Measurements from ENCODE around the gene PHACTR4.
"Not testable (repeated sequence)": the region's sequence is repeated elsewhere in the genome, so short reads cannot be mapped to it uniquely, and the experiment has no call there.

Gene PHACTR4

GRCh38 chr1:28437924-28438699 is 68.6 kb downstream of the PHACTR4 start:
- no peak for DNase-seq

DNA sequence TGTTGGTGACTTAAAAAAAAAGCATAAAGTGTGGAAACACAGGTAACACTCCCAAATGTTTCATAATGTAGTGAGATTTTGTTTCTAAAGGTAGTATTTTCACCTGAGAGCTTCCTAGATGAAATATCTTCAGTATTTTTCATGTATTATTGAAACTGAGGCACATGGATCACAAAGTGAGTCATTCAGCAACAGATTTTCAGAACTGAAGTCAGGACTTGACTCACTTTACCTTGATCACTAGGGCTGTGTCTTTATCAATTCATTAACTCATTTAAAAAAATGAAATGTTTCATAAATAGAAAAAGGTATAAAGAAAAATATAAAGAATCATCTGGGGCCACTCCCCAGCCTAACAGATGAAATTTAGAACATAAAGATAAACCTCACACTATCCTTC is 69.8 kb downstream of the PHACTR4 start:
- DNase-seq: no peak

DNA sequence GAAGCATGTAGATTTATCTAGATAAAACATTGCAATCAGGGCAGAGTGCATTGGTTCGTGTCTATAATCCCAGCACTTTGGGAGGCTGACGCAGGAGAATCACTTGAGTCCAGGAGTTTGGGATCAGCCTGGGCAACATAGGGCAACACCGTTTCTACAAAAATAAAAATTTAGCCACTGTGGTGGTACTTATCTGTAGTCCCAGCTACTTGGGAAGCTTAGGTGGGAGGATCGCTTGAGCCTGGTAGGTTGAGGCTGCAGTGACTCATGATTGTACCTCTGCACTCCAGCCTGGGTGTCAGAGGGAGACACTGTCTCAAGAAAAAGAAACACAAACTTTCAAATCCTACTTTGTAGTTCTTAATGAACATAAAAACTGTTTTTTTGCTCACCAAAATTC is 72.1 kb downstream of the PHACTR4 start:
- no peak for DNase-seq

- no peak for DNase-seq
Observed at GRCh38 chr1:28443550-28443949, 74.0 kb downstream of the PHACTR4 start.

GRCh38 chr1:28447679-28448078 is 78.1 kb downstream of the PHACTR4 start:
- DNase-seq: no peak

DNA sequence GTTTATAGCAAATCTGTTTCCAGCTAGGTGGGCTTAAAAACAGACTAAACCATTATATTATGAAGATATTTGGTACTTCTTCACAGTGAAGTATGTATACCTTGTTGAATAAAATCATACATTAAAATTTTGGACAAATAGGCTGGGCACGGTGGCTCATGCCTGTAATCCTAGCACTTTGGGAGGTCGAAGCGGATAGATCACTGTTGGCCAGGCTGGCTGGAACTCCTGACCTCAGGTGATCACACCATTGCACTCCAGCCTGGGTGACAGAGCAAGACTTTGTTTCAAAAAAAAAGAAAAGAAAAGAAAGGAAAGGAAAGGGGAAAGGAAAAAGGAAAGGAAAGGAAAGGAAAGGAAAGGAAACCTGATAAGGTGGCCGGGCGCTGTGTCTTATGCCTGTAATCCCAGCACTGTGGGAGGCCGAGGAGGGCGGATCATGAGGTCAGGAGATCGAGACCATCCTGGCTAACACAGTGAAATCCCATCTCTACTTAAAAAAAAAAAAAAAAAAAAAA is 78.6 kb downstream of the PHACTR4 start:
- not testable (repeated sequence) for DNase-seq

DNA sequence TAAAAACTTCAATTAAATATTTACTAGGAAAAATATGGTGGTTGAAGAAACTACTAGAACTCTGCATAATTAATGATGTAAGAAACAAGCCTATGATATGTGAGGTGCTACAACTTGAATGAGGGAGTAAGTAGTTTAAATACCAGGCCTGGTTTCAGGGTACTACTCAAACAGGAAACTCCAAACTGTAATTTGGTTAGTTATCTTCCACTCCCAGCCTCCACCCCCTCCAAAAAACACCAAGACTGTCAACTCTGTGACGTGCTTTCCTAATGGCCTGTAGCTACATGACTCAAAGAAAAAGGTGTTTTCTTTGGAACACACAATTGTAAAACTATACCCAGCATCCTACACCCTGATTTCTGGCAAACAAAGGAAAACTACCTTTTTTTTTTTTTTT is 80.4 kb downstream of the PHACTR4 start:
- DNase-seq: peak in 1 of 6 experiments; percentile 5

- DNase-seq: no peak
Observed at GRCh38 chr1:28450561-28450960, 81.0 kb downstream of the PHACTR4 start.

GRCh38 chr1:28451011-28451410 is 81.5 kb downstream of the PHACTR4 start:
- no peak for DNase-seq

GRCh38 chr1:28456078-28456477 is 86.5 kb downstream of the PHACTR4 start:
- no peak for DNase-seq

DNA sequence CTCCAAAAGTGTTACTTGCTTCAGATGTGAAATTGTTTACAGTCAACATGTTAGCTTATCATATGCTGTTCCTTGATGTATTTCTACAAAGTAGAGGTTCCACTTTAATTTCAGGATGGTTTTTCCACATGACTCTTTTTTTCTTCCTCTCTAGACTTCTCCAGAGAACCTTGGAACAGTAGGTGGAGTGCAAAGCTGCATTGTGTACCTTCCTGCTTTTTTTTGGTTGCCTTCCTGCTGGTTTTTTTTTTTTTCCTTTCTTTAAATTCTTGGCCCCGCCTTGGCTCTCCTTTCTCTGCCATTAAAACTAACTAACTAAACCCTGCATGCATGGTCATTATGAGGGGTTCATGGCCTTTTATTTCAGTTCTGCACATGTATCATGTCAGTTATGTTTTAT is 88.1 kb downstream of the PHACTR4 start:
- DNase-seq: no peak

GRCh38 chr1:28458237-28459228 is 89.0 kb downstream of the PHACTR4 start:
- no peak for DNase-seq

GRCh38 chr1:28466226-28466778 is 96.8 kb downstream of the PHACTR4 start:
- no peak for DNase-seq

DNA sequence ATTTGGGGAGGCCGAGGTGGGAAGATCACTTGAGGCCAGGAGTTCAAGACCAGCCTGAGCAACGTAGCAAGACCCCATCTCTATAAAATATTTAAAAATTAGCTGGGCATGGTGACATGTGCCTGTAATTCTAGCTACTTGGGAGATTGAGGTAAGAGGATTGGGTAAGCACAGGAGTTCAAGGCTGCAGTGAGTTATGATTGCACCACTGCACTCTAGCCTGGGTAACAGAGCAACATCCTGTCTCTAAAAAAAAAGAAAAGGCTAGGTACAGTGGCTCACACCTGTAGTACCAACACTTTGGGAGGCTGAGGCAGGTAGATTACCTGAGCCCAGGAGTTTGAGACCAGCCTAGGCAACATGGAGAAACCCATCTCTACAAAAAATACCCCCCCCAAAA is 100.6 kb downstream of the PHACTR4 start:
- no peak for DNase-seq

DNA sequence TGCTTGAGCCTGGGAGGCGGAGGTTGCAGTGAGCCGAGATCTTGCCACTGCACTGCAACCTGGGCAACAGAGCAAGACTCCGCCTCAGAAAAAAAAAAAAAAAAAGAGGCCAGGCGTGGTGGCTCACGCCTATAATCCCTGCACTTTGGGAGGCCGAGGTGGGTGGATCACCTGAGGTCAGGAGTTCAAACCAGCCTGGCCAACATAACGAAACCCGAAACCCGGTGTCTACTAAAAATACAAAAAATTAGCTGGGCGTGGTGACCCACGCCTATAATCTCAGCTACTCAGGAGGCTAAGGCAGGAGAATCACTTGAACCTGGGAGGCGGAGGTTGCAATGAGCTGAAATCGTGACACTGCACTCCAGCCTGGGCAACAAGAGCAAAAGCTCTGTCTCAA is 110.0 kb downstream of the PHACTR4 start:
- not testable (repeated sequence) for DNase-seq

- DNase-seq: no peak
Observed at GRCh38 chr1:28480308-28480707, 110.8 kb downstream of the PHACTR4 start.

GRCh38 chr1:28482138-28482537 is 112.6 kb downstream of the PHACTR4 start:
- DNase-seq: no peak

DNA sequence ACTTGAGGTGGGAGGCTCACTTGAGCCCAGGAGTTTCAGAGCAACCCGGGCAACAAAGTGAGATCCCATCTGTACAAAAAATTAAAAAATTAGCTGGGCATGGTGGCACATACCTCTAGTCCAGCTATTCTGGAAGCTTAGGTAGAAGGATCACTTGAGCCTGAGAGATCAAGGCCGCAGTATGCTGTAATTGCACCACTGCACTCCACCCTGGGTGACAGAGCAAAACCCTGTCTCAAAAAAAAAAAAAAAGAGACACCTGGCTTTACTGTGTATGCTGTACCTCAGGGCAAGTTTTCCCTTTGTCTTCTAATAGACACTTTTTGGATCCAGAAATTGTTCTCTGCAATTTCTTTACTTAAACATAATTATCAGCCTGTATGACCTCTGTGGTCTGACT is 113.2 kb downstream of the PHACTR4 start:
- no peak for DNase-seq

DNA sequence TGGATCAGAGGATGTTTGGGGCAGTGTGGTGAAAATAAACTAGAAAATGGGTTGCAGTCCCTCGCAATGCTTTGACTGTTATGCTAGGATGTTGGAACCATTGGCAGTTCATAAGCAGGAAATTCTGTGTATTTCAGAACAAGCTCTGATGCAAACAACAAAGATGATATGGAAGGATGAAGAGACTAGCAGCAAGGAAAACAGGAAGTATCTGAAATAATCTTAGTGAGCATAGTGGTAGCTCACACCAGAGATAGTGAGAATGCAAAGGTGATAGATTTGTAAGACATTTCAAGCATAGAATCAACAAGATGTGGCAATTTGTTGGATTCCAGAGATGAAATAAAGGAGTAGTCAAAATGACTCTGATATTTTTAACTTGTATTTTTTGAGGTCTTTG is 125.2 kb downstream of the PHACTR4 start:
- no peak for DNase-seq

- no peak for DNase-seq
Observed at GRCh38 chr1:28499553-28499952, 130.0 kb downstream of the PHACTR4 start.

DNA sequence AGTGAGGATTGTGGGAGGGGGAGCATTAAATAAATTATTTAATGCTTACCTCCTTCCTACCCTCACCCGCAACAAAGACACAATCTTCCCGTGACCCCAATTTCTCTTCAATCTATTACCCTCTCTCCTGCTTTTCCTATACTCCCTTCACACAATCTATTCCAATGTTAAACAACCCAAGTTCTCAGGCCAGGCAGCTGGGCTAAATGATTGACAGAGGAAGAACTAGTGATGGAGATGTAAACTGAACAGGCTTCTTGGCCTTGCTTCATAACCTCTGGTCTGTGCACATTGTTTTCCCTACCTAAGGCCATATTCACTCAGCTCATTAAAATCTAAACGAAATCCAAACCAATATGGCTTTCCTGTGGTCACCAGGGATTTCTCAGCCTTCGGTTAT is 132.4 kb downstream of the PHACTR4 start:
- DNase-seq: no peak

- no peak for DNase-seq
Observed at GRCh38 chr1:28503117-28503516, 133.6 kb downstream of the PHACTR4 start.

All from stimulated activated naive CD4-positive, alpha-beta T cell (primary cell).